Osteoblast (primary cell): ENCODE measurements around the gene TGM3. TPM values are rescaled to one million over a fixed set of nuclear protein-coding genes. Genes with fewer than 3 reads are reported as not detected.

Source experiments
- DNase-seq: peaks from one replicate; pipeline ENCODE4 v3.0.0; 2011; ENCODE audit warnings: low spot score, mixed read lengths; ENCODE audit not compliant: insufficient read length; ENCODE audit errors: missing footprints
- H2AFZ ChIP-seq: 2 replicates; pipeline ENCODE4 v1.6.0; 2011; ENCODE audit warnings: mild to moderate bottlenecking, low read length
- H3K27ac ChIP-seq: 2 replicates; pipeline ENCODE4 v1.5.1; 2011; ENCODE audit warnings: mild to moderate bottlenecking, low read depth, low read length, moderate library complexity
- H3K27me3 ChIP-seq: 2 replicates; pipeline ENCODE4 v1.6.0; 2012; ENCODE audit warnings: mild to moderate bottlenecking, control low read depth, inconsistent platforms, low read length, moderate library complexity; ENCODE audit not compliant: insufficient read depth
- H3K36me3 ChIP-seq: 2 replicates; pipeline ENCODE4 v1.5.1; 2011; ENCODE audit warnings: mild to moderate bottlenecking, low read length, control low read depth, moderate library complexity; ENCODE audit not compliant: insufficient read depth
- H3K4me1 ChIP-seq: 2 replicates; pipeline ENCODE4 v1.5.1; 2011; ENCODE audit warnings: mild to moderate bottlenecking, low read length, control low read depth, moderate library complexity; ENCODE audit not compliant: insufficient read depth
- H3K4me2 ChIP-seq: 2 replicates; pipeline ENCODE4 v1.6.0; 2011; ENCODE audit warnings: mild to moderate bottlenecking, low read length; ENCODE audit not compliant: insufficient read depth
- H3K4me3 ChIP-seq: fragments of 200-600 bp; sonication (generic); 3 replicates; pipeline ENCODE4 v1.5.1; 2012; ENCODE audit warnings: mild to moderate bottlenecking, low read length, inconsistent platforms; ENCODE audit not compliant: insufficient read depth
- H3K79me2 ChIP-seq: 2 replicates; pipeline ENCODE4 v1.6.0; 2012; ENCODE audit warnings: mild to moderate bottlenecking, low read length, control low read depth, inconsistent platforms; ENCODE audit not compliant: insufficient read depth
- H3K9me3 ChIP-seq: 2 replicates; pipeline ENCODE4 v1.5.1; 2011; ENCODE audit warnings: low read depth, low read length, control low read depth
- H4K20me1 ChIP-seq: 2 replicates; pipeline ENCODE4 v1.6.0; 2012; ENCODE audit warnings: mild to moderate bottlenecking, low read length, control low read depth; ENCODE audit not compliant: insufficient read depth
- total RNA-seq: library from RNA; depleted of rRNA; stranded (reverse); fragments of >200 nt; gene quantifications from 2 replicates; pipeline ENCODE4 v1.2.3, GENCODE V29; 2012
- TF ChIP-seq, protein P1 (sequence below): IDR thresholded peaks from 2 replicates; pipeline ENCODE4 v1.5.1; 2011; ENCODE audit warnings: mild to moderate bottlenecking, low read depth, low read length, moderate library complexity; ENCODE audit errors: extremely low read depth

The TGM3 gene
- total RNA-seq, 1 donor = not detected

DNA sequence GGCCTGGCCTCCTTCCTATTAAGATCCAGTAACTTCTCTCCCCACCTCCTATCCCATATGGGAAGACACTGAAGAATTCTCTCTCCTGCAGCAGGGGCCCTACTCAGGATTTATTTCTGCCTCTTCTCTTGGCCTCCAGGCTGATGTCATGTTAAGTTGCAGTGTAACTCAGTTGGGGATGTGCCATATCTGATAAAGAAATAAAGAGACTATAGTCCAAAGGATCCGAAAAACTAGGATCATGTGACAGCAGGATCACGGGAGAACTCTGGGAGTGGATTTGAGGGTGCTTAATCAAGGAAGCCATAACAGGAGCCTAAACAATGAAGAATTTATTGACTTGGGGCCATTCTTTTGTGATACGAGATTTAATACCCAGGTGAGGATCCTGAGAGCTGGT lies 46.4 kb downstream of the TGM3 start:
- H3K4me2 ChIP-seq = no peak overlapping the region

DNA sequence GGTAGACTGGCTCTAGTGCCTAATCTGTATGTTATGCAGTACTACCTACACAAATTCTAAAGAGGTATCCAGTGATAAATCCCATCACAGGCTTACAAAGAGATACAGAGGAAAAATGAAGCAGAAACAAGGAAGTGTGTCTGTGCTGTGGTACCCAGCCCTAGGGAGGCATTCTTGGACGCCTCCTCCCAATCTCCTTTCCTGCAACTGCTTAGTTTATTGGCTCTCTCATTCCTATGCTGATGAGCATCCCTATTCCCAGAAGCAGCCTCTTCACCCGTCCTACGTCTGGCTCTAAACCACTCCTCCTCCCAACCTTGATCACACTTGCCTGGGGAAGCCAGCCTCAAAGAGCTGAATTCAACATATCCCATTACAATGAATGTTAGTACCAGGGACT lies 50.4 kb downstream of the TGM3 start:
- Histone ChIP-seq H3K4me2 (no peak overlapping the region), H3K27ac (no peak overlapping the region), H3K36me3 (no peaks in the 10 kb centered on the region), H3K4me1 (no peaks in the 10 kb centered on the region), H3K79me2 (no peaks in the 10 kb centered on the region), H3K27me3 (peaks cover 11% of the 10 kb centered on the region), H4K20me1 (no peaks in the 10 kb centered on the region), H3K4me3 (no peak overlapping the region), H2AFZ (no peak overlapping the region), H3K9me3 (peaks cover 3% of the 10 kb centered on the region)
- TF ChIP-seq, protein P1, sequence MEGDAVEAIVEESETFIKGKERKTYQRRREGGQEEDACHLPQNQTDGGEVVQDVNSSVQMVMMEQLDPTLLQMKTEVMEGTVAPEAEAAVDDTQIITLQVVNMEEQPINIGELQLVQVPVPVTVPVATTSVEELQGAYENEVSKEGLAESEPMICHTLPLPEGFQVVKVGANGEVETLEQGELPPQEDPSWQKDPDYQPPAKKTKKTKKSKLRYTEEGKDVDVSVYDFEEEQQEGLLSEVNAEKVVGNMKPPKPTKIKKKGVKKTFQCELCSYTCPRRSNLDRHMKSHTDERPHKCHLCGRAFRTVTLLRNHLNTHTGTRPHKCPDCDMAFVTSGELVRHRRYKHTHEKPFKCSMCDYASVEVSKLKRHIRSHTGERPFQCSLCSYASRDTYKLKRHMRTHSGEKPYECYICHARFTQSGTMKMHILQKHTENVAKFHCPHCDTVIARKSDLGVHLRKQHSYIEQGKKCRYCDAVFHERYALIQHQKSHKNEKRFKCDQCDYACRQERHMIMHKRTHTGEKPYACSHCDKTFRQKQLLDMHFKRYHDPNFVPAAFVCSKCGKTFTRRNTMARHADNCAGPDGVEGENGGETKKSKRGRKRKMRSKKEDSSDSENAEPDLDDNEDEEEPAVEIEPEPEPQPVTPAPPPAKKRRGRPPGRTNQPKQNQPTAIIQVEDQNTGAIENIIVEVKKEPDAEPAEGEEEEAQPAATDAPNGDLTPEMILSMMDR = no peak
- DNase-seq = no peak

More for the DNA sequence above, 46.4 kb downstream of the TGM3 start:
- no peaks in the 10 kb centered on the region for H3K79me2 ChIP-seq
- TF ChIP-seq, protein P1 = no peak
- no peaks in the 10 kb centered on the region for H3K4me1 ChIP-seq
- no peak overlapping the region for H3K4me3 ChIP-seq
- no peak overlapping the region for H3K27ac ChIP-seq
- no peak overlapping the region for H2AFZ ChIP-seq
- peaks cover 1% of the 10 kb centered on the region for H3K9me3 ChIP-seq
- no peaks in the 10 kb centered on the region for H4K20me1 ChIP-seq
- DNase-seq = no peak
- H3K36me3 ChIP-seq = no peaks in the 10 kb centered on the region
- H3K27me3 ChIP-seq = peaks cover 6% of the 10 kb centered on the region

GRCh38 chr20:2348336-2348735 lies 52.5 kb downstream of the TGM3 start:
- H3K27me3 ChIP-seq = peaks cover 7% of the 10 kb centered on the region

GRCh38 chr20:2349801-2350200 lies 54.0 kb downstream of the TGM3 start:
- no peaks in the 10 kb centered on the region for H3K36me3 ChIP-seq
- no peak overlapping the region for H3K4me3 ChIP-seq
- DNase-seq = no peak
- no peaks in the 10 kb centered on the region for H4K20me1 ChIP-seq
- no peak overlapping the region for H3K4me2 ChIP-seq
- H2AFZ ChIP-seq = no peak overlapping the region
- H3K27ac ChIP-seq = no peak overlapping the region
- H3K79me2 ChIP-seq = no peaks in the 10 kb centered on the region
- peaks cover 7% of the 10 kb centered on the region for H3K27me3 ChIP-seq
- H3K9me3 ChIP-seq = peaks cover 3% of the 10 kb centered on the region
- H3K4me1 ChIP-seq = no peaks in the 10 kb centered on the region
- TF ChIP-seq, protein P1 = no peak

More at GRCh38 chr20:2348336-2348735, 52.5 kb downstream of the TGM3 start:
- no peak overlapping the region for H3K27ac ChIP-seq
- no peak overlapping the region for H2AFZ ChIP-seq
- H3K4me3 ChIP-seq = no peak overlapping the region
- no peak overlapping the region for H3K4me2 ChIP-seq
- TF ChIP-seq, protein P1 = no peak
- peaks cover 3% of the 10 kb centered on the region for H3K9me3 ChIP-seq
- H4K20me1 ChIP-seq = no peaks in the 10 kb centered on the region
- no peaks in the 10 kb centered on the region for H3K79me2 ChIP-seq
- H3K36me3 ChIP-seq = no peaks in the 10 kb centered on the region
- DNase-seq = no peak
- H3K4me1 ChIP-seq = no peaks in the 10 kb centered on the region
